ENCODE data around the gene DBNL.

The DBNL gene

GRCh38 chr7:44071726-44072363 lies 27.3 kb downstream of the DBNL start:
- DNase-seq (ENCODE audit: low read depth): no peak
- TF ChIP-seq CTCF (IDR thresholded peaks at IDR 0.05; ENCODE audit: low read length, missing control alignments): no peak

GRCh38 chr7:44072364-44073231 lies 28.1 kb downstream of the DBNL start:
- H3K4me3 ChIP-seq (replicated peaks; ENCODE audit: low read depth, low read length): no peak overlapping the region
- DNase-seq (ENCODE audit: low read depth): peak; percentile 86
- TF ChIP-seq CTCF (IDR thresholded peaks at IDR 0.05; ENCODE audit: low read length, missing control alignments): peak; percentile 84

More at GRCh38 chr7:44071726-44072363, 27.3 kb downstream of the DBNL start:
- H3K4me3 ChIP-seq (replicated peaks; ENCODE audit: low read depth, low read length): no peak overlapping the region

GRCh38 chr7:44073664-44074348 lies 29.3 kb downstream of the DBNL start:
- DNase-seq (ENCODE audit: low read depth): peak; percentile 49
- no peak overlapping the region for H3K4me3 ChIP-seq (replicated peaks; ENCODE audit: low read depth, low read length)
- TF ChIP-seq CTCF (IDR thresholded peaks at IDR 0.05; ENCODE audit: low read length, missing control alignments): no peak

GRCh38 chr7:44074349-44074695 lies 29.8 kb downstream of the DBNL start:
- DNase-seq (ENCODE audit: low read depth): no peak
- no peak overlapping the region for H3K4me3 ChIP-seq (replicated peaks; ENCODE audit: low read depth, low read length)
- no peak for TF ChIP-seq CTCF (IDR thresholded peaks at IDR 0.05; ENCODE audit: low read length, missing control alignments)

GRCh38 chr7:44075296-44076075 lies 31.0 kb downstream of the DBNL start:
- no peak overlapping the region for H3K4me3 ChIP-seq (replicated peaks; ENCODE audit: low read depth, low read length)
- no peak for DNase-seq (ENCODE audit: low read depth)
- no peak for TF ChIP-seq CTCF (IDR thresholded peaks at IDR 0.05; ENCODE audit: low read length, missing control alignments)

- DNase-seq (ENCODE audit: low read depth): no peak
- no peak for TF ChIP-seq CTCF (IDR thresholded peaks at IDR 0.05; ENCODE audit: low read length, missing control alignments)
- H3K4me3 ChIP-seq (replicated peaks; ENCODE audit: low read depth, low read length): no peak overlapping the region
Observed at GRCh38 chr7:44076101-44076895, 31.8 kb downstream of the DBNL start.

Measured in fibroblast of pulmonary artery (primary cell).